GM12878 (cell line): Measurements from ENCODE around the gene C7orf33.

ENCODE experiments used
- CHD2 ChIP-seq: IDR thresholded peaks from 2 replicates; pipeline ENCODE4 v1.6.1; 2011; ENCODE audit warnings: low read depth, low read length, improper control_type of control experiment, borderline replicate concordance
- CTCF ChIP-seq, 3 experiments: IDR thresholded peaks in 2 of 3; conservative IDR thresholded peaks in 1 of 3; 2 replicates each; pipeline ENCODE4 v1.5.1; 2011; ENCODE audit warnings: low read depth in 3 of 3, low read length in 3 of 3, mild to moderate bottlenecking in 3 of 3, control low read depth in 2 of 3, moderate library complexity in 2 of 3, inconsistent platforms in 1 of 3, mixed read lengths in 1 of 3; ENCODE audit not compliant: control insufficient read depth in 2 of 3, insufficient read depth in 1 of 3; ENCODE audit errors: extremely low read depth in 1 of 3
- FOXK2 ChIP-seq: fragments of 450-650 bp; IDR thresholded peaks from 2 replicates; pipeline ENCODE4 v1.6.1; 2017; ENCODE audit warnings: mild to moderate bottlenecking, moderate library complexity
- NFYA ChIP-seq: IDR thresholded peaks from 2 replicates; pipeline ENCODE4 v1.6.1; 2011; ENCODE audit warnings: low read depth, mild to moderate bottlenecking, low read length, improper control_type of control experiment, borderline replicate concordance
- RAD21 ChIP-seq: IDR thresholded peaks from 2 replicates; pipeline ENCODE4 v1.6.1; 2011; ENCODE audit warnings: mild to moderate bottlenecking, low read depth, low read length, moderate library complexity; ENCODE audit not compliant: insufficient read depth
- RCOR1 ChIP-seq: conservative IDR thresholded peaks from 2 replicates; pipeline ENCODE4 v1.6.1; 2012; ENCODE audit warnings: low read depth, low read length, improper control_type of control experiment
- ZZZ3 ChIP-seq: IDR thresholded peaks from 2 replicates; pipeline ENCODE4 v1.6.1; 2011; ENCODE audit warnings: low read depth; ENCODE audit not compliant: control insufficient read depth, insufficient read length
- TF ChIP-seq, protein P1 (sequence below): IDR thresholded peaks from 2 replicates; pipeline ENCODE4 v1.6.1; 2012; ENCODE audit warnings: low read length, inconsistent platforms

- TF ChIP-seq CHD2, result no peak
- TF ChIP-seq CTCF (IDR thresholded peaks at IDR 0.05 in 2 of 3, conservative IDR thresholded peaks at IDR 0.05 in 1 of 3; ENCODE audit: control insufficient read depth in 2 of 3, extremely low read depth in 1 of 3, insufficient read depth in 1 of 3, low read depth in 3 of 3, low read length in 3 of 3), result no peak
- no peak for TF ChIP-seq ZZZ3
- no peak for TF ChIP-seq FOXK2
- no peak for TF ChIP-seq RCOR1
- TF ChIP-seq, protein P1, sequence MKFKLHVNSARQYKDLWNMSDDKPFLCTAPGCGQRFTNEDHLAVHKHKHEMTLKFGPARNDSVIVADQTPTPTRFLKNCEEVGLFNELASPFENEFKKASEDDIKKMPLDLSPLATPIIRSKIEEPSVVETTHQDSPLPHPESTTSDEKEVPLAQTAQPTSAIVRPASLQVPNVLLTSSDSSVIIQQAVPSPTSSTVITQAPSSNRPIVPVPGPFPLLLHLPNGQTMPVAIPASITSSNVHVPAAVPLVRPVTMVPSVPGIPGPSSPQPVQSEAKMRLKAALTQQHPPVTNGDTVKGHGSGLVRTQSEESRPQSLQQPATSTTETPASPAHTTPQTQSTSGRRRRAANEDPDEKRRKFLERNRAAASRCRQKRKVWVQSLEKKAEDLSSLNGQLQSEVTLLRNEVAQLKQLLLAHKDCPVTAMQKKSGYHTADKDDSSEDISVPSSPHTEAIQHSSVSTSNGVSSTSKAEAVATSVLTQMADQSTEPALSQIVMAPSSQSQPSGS, result no peak
- TF ChIP-seq NFYA, result no peak
- TF ChIP-seq RAD21, result no peak
Measured at GRCh38 chr7:148541891-148542504, 48.6 kb upstream of the C7orf33 start.
